Ectodermal cell (in vitro differentiated cells): ENCODE data around the gene ACSM3.

Source experiments
- H3K27ac ChIP-seq: 2 replicates; pipeline ENCODE4 v1.7.0; 2013; ENCODE audit warnings: mild to moderate bottlenecking, low read depth, low read length; ENCODE audit not compliant: insufficient read depth, poor library complexity, severe bottlenecking
- H3K27me3 ChIP-seq: 2 replicates; pipeline ENCODE4 v1.7.0; 2013; ENCODE audit warnings: mild to moderate bottlenecking, low read length; ENCODE audit not compliant: insufficient read depth, control insufficient read depth, poor library complexity, severe bottlenecking
- H3K36me3 ChIP-seq: one replicate; pipeline ENCODE4 v1.7.0; 2013; ENCODE audit warnings: low read length; ENCODE audit not compliant: control insufficient read depth, insufficient read depth
- H3K4me1 ChIP-seq: one replicate; pipeline ENCODE4 v1.7.0; 2013; ENCODE audit warnings: low read length; ENCODE audit not compliant: control insufficient read depth, insufficient read depth
- H3K4me3 ChIP-seq: 2 replicates; pipeline ENCODE4 v1.7.0; 2013; ENCODE audit warnings: low read depth, low read length, control low read depth; ENCODE audit not compliant: insufficient read depth
- H3K9me3 ChIP-seq: 2 replicates; pipeline ENCODE4 v1.7.0; 2013; ENCODE audit warnings: mild to moderate bottlenecking, low read length, moderate library complexity; ENCODE audit not compliant: control insufficient read depth
- WGBS, 2 experiments: methylation state at CpG; one replicate each; pipeline ENCODE4 v1.1.7; 2013; ENCODE audit warnings: missing lambda C conversion rate in 2 of 2; 5-methylcytosine and 5-hydroxymethylcytosine counted together

ACSM3 gene

DNA sequence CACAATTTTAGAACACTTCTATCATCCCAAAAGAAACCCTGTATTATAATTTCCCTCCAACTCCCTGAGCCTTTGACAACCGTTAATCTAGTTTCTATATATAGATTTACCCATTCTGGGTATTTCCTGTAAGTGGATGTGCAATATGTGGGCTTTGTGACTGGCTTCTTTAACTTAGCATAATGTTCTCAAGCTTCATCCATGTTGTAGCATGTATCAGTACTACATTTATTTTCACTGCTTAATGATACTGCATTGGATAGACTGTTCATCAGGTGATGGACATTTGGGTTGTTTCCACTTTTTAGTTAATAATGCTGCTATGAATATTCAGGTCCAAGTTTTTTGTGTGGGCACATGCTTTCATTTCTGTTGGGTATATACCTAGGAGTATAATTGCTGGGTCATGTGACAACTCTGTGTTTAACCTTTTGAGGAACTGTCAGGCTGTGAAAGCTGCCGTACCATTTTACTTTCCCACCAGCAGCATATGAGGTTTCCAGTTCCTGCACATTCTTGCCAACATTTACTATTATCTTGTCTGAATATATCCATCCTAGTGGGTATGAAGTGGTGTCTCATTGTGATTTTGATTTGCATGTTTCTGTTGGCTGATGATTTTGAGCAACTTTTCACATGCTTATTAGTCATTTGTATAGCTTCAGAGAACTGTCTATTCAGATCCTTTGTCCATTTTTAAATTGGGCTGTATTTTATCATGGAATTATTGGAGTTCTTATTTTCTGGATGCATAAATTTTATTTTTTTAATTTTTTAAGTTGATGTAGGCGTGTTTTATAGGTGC is 58.9 kb downstream of the ACSM3 start:
- peaks cover 15% of the 10 kb centered on the region for H3K36me3 ChIP-seq
- WGBS, 2 experiments = 87 to 93% methylated on average over 2 to 3 of the region's 3 CpGs
- H3K27me3 ChIP-seq = no peaks in the 10 kb centered on the region
- H3K4me3 ChIP-seq = no peak overlapping the region
- H3K4me1 ChIP-seq = no peaks in the 10 kb centered on the region
- H3K9me3 ChIP-seq = no peaks in the 10 kb centered on the region
- no peak overlapping the region for H3K27ac ChIP-seq

DNA sequence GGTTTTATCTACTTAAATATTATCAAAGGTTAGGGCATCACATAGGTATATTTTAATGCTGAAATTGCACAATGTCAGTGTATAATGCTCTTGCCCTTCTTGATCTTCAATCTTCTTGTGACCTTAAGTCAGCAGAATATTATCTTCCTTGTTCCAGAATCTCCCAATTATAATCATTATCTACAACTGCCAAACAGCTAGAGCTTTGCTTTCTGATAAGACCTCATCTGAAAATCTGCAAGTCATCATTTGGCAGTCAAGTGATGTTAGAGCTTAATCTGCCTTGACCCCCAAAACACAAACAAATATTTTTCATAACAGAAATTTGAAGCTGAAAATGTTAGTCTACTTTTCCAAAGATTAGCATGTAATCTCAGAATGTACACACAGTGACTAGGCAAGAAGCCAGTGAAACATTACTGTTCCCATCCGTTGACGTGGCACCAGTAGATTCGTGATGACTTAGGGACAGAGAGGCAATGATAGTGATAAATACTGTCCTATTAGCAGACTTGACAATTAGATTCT is 62.3 kb downstream of the ACSM3 start:
- H3K9me3 ChIP-seq = no peaks in the 10 kb centered on the region
- WGBS, 2 experiments = 94 to 99% methylated on average over 3 of the region's 3 CpGs
- H3K27ac ChIP-seq = no peak overlapping the region
- H3K36me3 ChIP-seq = peaks cover 17% of the 10 kb centered on the region
- no peaks in the 10 kb centered on the region for H3K4me1 ChIP-seq
- H3K4me3 ChIP-seq = no peak overlapping the region
- H3K27me3 ChIP-seq = no peaks in the 10 kb centered on the region

DNA sequence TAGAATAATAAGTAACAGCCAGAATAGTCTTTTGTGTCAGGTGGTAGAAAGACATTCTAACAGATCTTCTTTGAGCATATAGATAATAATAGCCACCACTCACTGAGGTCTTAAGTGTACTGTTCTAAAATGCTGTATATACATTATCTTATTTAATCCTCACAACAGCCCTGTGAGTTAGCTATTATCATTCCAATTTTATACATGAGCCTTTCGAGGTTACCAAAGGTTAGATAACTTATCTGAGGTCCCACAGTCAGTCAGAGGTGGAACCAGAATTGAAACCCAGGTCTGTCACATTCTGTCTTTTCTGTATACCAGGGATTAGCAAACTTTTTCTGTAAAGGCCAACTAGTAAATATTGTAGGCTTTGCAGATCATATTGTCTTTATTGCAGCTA is 65.7 kb downstream of the ACSM3 start:
- Histone ChIP-seq H3K27me3 (no peaks in the 10 kb centered on the region), H3K4me1 (no peaks in the 10 kb centered on the region)

DNA sequence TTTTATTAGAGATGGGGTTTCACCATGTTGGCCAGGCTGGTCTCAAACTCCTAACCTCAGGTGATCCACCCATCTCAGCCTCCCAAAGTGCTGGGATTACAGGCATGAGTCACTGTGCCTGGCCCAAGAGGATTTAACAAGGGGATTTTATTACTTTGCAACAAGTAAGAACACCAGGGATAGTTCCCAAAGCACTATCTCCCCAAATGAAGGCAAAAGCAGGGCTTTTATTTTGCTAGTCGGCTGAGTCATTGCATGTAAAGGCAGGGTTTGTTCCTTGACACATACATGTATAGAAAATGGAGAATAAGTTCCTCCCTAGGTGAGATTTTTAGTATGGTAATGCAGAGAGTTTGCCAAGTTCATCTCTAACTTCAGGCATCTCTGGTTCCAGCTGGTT is 66.6 kb downstream of the ACSM3 start:
- Histone ChIP-seq H3K27me3 (no peaks in the 10 kb centered on the region), H3K9me3 (no peaks in the 10 kb centered on the region), H3K4me1 (no peaks in the 10 kb centered on the region), H3K36me3 (peaks cover 9% of the 10 kb centered on the region), H3K27ac (no peak overlapping the region), H3K4me3 (no peak overlapping the region)
- WGBS, 2 experiments = 95 to 100% methylated on average over 1 of the region's 1 CpG

More for the DNA sequence above, 65.7 kb downstream of the ACSM3 start:
- Histone ChIP-seq H3K27ac (no peak overlapping the region), H3K36me3 (peaks cover 9% of the 10 kb centered on the region), H3K4me3 (no peak overlapping the region), H3K9me3 (no peaks in the 10 kb centered on the region)
- WGBS, 2 experiments = 93 to 95% methylated on average over 1 of the region's 1 CpG

DNA sequence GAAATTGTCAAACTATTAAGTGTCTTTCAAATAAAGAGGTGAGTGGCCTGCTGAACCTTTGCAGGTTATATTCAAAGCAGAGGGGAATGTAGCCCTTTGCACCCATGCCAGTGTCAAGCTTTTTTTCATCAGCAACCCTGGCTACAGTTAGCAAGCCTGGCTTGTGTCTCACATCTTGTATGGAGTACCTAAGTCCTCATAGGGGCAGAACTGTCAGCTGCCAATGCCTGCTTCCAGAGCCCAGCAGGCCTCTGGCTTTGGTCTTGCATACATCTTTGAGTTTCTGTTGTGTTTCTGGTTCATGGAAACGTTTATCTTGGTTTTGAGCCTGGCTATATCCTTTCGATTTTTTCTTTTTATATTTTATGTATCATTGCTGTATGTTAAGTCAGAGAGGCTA is 69.3 kb downstream of the ACSM3 start:
- no peaks in the 10 kb centered on the region for H3K4me1 ChIP-seq
- no peaks in the 10 kb centered on the region for H3K27me3 ChIP-seq
- H3K27ac ChIP-seq = no peak overlapping the region
- H3K4me3 ChIP-seq = no peak overlapping the region
- 77% methylated on average over 1 of the region's 2 CpGs; no CpG with 5 or more reads in 1 of the 2 experiments for WGBS, 2 experiments
- no peaks in the 10 kb centered on the region for H3K9me3 ChIP-seq
- peaks cover 15% of the 10 kb centered on the region for H3K36me3 ChIP-seq

DNA sequence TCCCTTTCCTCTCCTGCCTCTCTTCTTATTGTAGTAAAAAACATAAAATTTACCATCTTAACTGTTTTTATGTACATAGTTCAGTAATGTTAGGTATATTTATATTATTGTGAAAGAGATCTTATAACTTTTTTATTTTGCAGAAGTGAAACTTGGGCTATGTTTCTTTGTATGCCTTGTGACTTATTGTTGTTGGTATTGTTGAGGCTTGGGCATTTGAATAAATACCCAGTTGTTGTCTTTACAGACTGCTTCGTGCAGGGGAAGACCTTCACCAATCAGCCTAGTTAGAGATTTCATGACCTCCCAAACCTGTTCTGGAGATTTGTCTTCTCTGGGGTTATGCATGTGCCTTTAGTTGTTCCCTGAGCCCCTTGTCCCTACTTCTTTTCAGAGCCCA is 74.4 kb downstream of the ACSM3 start:
- no peak overlapping the region for H3K4me3 ChIP-seq
- H3K4me1 ChIP-seq = no peaks in the 10 kb centered on the region
- WGBS, 2 experiments = 83 to 93% methylated on average over 1 of the region's 1 CpG
- H3K9me3 ChIP-seq = no peaks in the 10 kb centered on the region
- peaks cover 13% of the 10 kb centered on the region for H3K36me3 ChIP-seq
- H3K27me3 ChIP-seq = no peaks in the 10 kb centered on the region
- H3K27ac ChIP-seq = no peak overlapping the region

DNA sequence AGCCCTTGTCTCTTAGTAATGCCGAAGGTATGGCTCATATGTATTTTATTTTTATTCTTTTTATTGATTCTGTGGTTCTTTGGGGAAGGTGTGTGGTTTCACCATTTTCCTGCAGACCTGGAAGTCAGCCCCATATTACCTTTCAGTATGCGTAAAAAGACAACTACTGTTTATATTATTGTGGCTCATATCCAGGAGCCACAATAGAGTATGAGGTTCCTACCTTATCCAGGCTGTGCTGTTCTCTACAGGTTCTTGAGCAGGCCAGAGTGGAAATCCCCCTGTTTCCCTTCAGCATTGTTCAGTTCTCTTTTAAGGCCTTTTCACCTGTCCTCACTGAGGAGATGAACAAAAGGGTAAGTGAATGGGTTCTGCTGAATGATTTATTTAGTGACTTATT is 75.7 kb downstream of the ACSM3 start:
- H3K36me3 ChIP-seq = peaks cover 13% of the 10 kb centered on the region
- H3K4me3 ChIP-seq = no peak overlapping the region
- 100% methylated on average over 2 of the region's 2 CpGs; no CpG with 5 or more reads in 1 of the 2 experiments for WGBS, 2 experiments
- no peaks in the 10 kb centered on the region for H3K27me3 ChIP-seq
- H3K9me3 ChIP-seq = no peaks in the 10 kb centered on the region
- H3K4me1 ChIP-seq = no peaks in the 10 kb centered on the region
- H3K27ac ChIP-seq = no peak overlapping the region

DNA sequence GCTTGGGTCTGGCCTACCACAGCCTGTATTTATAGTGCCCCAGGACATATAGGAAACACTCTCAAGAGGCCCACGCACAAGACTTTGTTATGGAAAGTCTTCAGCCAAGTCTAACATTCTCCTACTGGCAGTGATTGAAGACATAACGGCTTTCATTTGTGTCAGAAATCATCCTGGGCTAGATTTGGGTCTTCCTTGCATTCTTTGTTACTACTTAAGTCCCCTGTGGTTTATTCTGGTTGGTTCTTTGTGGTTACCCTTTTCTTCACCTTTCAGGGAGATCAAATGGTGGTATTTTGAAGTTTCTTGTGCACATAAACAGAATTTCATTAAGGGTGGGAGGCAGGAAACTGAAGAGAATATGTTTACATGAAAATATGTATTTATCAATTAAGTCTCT is 80.2 kb downstream of the ACSM3 start:
- WGBS, 2 experiments = 74 to 78% methylated on average over 2 of the region's 2 CpGs
- Histone ChIP-seq H3K27ac (no peak overlapping the region), H3K4me3 (no peak overlapping the region), H3K27me3 (no peaks in the 10 kb centered on the region), H3K36me3 (no peaks in the 10 kb centered on the region), H3K9me3 (no peaks in the 10 kb centered on the region), H3K4me1 (no peaks in the 10 kb centered on the region)

DNA sequence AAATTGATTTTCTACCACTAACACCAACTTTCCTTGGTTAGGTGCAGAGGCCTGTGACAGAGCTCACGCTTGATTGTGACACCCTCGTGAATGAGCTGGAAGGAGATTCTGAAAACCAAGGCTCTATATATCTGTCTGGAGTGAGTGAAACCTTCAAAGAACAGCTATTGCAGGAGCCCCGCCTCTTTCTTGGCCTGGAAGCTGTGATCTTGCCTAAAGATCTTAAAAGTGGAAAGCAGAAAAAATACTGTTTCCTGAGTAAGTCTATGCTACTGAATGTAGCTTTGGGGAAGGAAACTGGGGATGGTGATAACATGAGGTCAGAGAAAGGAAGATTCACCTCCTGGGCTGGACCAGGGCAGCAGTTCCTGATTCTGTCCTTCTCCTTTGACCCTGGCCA is 80.8 kb downstream of the ACSM3 start:
- no peaks in the 10 kb centered on the region for H3K4me1 ChIP-seq
- H3K9me3 ChIP-seq = no peaks in the 10 kb centered on the region
- H3K4me3 ChIP-seq = no peak overlapping the region
- H3K27ac ChIP-seq = no peak overlapping the region
- H3K27me3 ChIP-seq = no peaks in the 10 kb centered on the region
- H3K36me3 ChIP-seq = no peaks in the 10 kb centered on the region
- 92 to 93% methylated on average over 3 of the region's 3 CpGs for WGBS, 2 experiments

DNA sequence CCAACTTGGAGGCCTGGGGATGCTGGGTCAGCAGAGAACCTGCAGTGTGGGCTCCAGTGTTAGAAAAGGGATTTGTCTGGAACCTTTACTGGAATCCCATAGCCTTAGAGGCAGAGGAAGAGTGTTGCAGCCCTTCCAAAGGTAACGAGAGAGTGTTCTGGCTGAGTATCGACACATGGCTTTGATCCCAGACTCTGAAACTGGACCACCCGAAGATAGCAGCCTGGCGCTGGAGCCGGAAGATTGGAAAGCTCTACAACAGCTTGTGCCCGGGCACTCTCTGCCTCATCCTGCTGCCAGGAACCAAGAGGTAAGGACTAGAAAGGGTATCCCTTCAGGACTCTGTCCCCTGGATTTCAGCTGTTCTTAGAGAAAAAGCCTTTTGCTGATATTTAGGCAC is 82.2 kb downstream of the ACSM3 start:
- H3K36me3 ChIP-seq = no peaks in the 10 kb centered on the region
- H3K9me3 ChIP-seq = no peaks in the 10 kb centered on the region
- H3K27ac ChIP-seq = no peak overlapping the region
- H3K4me1 ChIP-seq = no peaks in the 10 kb centered on the region
- H3K27me3 ChIP-seq = no peaks in the 10 kb centered on the region
- WGBS, 2 experiments = 94 to 99% methylated on average over 6 of the region's 6 CpGs
- H3K4me3 ChIP-seq = no peak overlapping the region
